ENCODE measurements around the gene NCOA4. TPM values are rescaled to one million over a fixed set of nuclear protein-coding genes. Genes with fewer than 3 reads are reported as not detected.

Gene NCOA4
- total and polyA plus RNA-seq, 4 donors = 40.5 to 281 (median 109) TPM

- DNase-seq (no peak), ATAC-seq (ENCODE audit: insufficient read depth, low FRiP score) (peak; percentile 43)
- no peaks in the 10 kb centered on the region for H3K9me3 ChIP-seq (ENCODE audit: control insufficient read depth in 4 of 4, insufficient read depth in 3 of 4, low read length in 3 of 4)
- WGBS, 2 donors = 87 to 94% methylated on average over 3 of the region's 3 CpGs
- TF ChIP-seq CTCF (IDR thresholded peaks at IDR 0.05; ENCODE audit: control extremely low read depth, extremely low read depth) = no peak
- H3K4me1 ChIP-seq (ENCODE audit: control insufficient read depth in 5 of 5, insufficient read depth in 5 of 5, low read length in 5 of 5) = no peaks in the 10 kb centered on the region
- no peak overlapping the region for H3K4me3 ChIP-seq
- H3K36me3 ChIP-seq (ENCODE audit: control insufficient read depth in 4 of 4, insufficient read depth in 4 of 4, low read length in 4 of 4) = peaks cover 36 to 53% (median 47%) of the 10 kb centered on the region in 4 donors
- no peaks in the 10 kb centered on the region for H3K27me3 ChIP-seq (ENCODE audit: control insufficient read depth in 3 of 3, insufficient read depth in 3 of 3, low read length in 2 of 3)
- H3K9ac ChIP-seq (ENCODE audit: insufficient read depth in 1 of 2, low read length in 2 of 2) = no peak overlapping the region
- H3K27ac ChIP-seq (ENCODE audit: low read depth in 1 of 2, low read length in 1 of 2) = no peak overlapping the region
Measured at GRCh38 chr10:46006219-46006618, 24.2 kb downstream of the NCOA4 start.

GRCh38 chr10:46005383-46005782 is 25.0 kb downstream of the NCOA4 start:
- no peak overlapping the region for H3K4me3 ChIP-seq
- H3K4me1 ChIP-seq (ENCODE audit: control insufficient read depth in 5 of 5, insufficient read depth in 5 of 5, low read length in 5 of 5) = no peaks in the 10 kb centered on the region
- WGBS, 2 donors = 87 to 88% methylated on average over 4 of the region's 4 CpGs
- H3K9me3 ChIP-seq (ENCODE audit: control insufficient read depth in 4 of 4, insufficient read depth in 3 of 4, low read length in 3 of 4) = no peaks in the 10 kb centered on the region
- H3K9ac ChIP-seq (ENCODE audit: insufficient read depth in 1 of 2, low read length in 2 of 2) = no peak overlapping the region
- DNase-seq = no peak
- peaks cover 35 to 57% (median 41%) of the 10 kb centered on the region in 4 donors for H3K36me3 ChIP-seq (ENCODE audit: control insufficient read depth in 4 of 4, insufficient read depth in 4 of 4, low read length in 4 of 4)
- no peak for TF ChIP-seq CTCF (IDR thresholded peaks at IDR 0.05; ENCODE audit: control extremely low read depth, extremely low read depth)
- no peak overlapping the region for H3K27ac ChIP-seq (ENCODE audit: low read depth in 1 of 2, low read length in 1 of 2)
- H3K27me3 ChIP-seq (ENCODE audit: control insufficient read depth in 3 of 3, insufficient read depth in 3 of 3, low read length in 2 of 3) = no peaks in the 10 kb centered on the region
- no peak for ATAC-seq (ENCODE audit: insufficient read depth, low FRiP score)

GRCh38 chr10:46004963-46005362 is 25.5 kb downstream of the NCOA4 start:
- no peaks in the 10 kb centered on the region for H3K27me3 ChIP-seq (ENCODE audit: control insufficient read depth in 3 of 3, insufficient read depth in 3 of 3, low read length in 2 of 3)
- H3K9ac ChIP-seq (ENCODE audit: insufficient read depth in 1 of 2, low read length in 2 of 2) = no peak overlapping the region
- no peak overlapping the region for H3K27ac ChIP-seq (ENCODE audit: low read depth in 1 of 2, low read length in 1 of 2)
- no peak for TF ChIP-seq CTCF (IDR thresholded peaks at IDR 0.05; ENCODE audit: control extremely low read depth, extremely low read depth)
- DNase-seq (no peak), ATAC-seq (ENCODE audit: insufficient read depth, low FRiP score) (no peak)
- WGBS, 2 donors = 94 to 97% methylated on average over 2 of the region's 2 CpGs
- H3K4me1 ChIP-seq (ENCODE audit: control insufficient read depth in 5 of 5, insufficient read depth in 5 of 5, low read length in 5 of 5) = no peaks in the 10 kb centered on the region
- no peaks in the 10 kb centered on the region for H3K9me3 ChIP-seq (ENCODE audit: control insufficient read depth in 4 of 4, insufficient read depth in 3 of 4, low read length in 3 of 4)
- H3K36me3 ChIP-seq (ENCODE audit: control insufficient read depth in 4 of 4, insufficient read depth in 4 of 4, low read length in 4 of 4) = peaks cover 33 to 59% (median 39%) of the 10 kb centered on the region in 4 donors
- no peak overlapping the region for H3K4me3 ChIP-seq
